NCI-H146 treated with DMSO at 0.1 percent for 48 hours (cell line): ENCODE measurements around the gene NEURL4.
"Not testable (repeated sequence)": the region's sequence is repeated elsewhere in the genome, so short reads cannot be mapped to it uniquely, and the experiment has no call there.

Experiments used
- DNase-seq: peaks from one replicate; lab custom pipeline; 2025; ENCODE audit not compliant: unreplicated experiment; lab: John Stamatoyannopoulos, UW

Gene NEURL4

DNA sequence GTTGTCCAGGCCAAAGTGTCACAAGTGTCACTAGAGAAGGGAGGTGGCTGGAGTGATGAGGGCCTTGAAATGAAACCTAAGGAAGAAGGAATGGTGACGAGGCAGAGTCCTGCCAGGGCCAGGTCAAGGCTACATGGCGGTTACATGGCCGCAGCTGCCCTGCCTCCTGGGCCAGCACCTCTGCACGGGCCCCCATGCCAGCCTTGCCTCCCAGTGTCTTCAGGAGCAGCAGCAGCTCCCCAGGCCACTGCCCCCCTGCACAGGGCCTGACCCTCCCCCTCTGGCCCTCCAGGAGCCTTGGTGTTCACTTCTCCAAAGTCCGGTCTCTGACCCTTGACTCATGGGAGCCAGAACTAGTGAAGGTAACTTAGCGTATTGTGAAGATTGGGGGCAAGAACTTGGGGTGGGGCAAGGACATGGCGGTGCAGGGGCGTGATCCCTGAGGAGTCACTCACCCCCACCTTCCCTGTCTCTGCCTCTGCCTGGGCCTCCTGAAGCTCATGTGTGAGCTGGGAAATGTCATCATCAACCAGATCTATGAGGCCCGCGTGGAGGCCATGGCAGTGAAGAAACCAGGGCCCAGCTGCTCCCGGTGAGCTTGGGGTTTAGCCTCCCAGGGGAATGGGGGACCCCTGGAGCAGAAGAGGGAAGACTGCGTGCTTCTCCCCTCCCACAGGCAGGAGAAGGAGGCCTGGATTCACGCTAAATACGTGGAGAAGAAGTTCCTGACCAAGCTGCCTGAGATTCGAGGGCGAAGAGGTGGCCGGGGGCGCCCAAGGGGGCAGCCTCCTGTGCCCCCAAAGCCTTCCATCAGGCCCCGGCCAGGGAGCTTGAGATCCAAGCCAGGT is 18.7 kb upstream of the NEURL4 start:
- DNase-seq, result no peak

DNA sequence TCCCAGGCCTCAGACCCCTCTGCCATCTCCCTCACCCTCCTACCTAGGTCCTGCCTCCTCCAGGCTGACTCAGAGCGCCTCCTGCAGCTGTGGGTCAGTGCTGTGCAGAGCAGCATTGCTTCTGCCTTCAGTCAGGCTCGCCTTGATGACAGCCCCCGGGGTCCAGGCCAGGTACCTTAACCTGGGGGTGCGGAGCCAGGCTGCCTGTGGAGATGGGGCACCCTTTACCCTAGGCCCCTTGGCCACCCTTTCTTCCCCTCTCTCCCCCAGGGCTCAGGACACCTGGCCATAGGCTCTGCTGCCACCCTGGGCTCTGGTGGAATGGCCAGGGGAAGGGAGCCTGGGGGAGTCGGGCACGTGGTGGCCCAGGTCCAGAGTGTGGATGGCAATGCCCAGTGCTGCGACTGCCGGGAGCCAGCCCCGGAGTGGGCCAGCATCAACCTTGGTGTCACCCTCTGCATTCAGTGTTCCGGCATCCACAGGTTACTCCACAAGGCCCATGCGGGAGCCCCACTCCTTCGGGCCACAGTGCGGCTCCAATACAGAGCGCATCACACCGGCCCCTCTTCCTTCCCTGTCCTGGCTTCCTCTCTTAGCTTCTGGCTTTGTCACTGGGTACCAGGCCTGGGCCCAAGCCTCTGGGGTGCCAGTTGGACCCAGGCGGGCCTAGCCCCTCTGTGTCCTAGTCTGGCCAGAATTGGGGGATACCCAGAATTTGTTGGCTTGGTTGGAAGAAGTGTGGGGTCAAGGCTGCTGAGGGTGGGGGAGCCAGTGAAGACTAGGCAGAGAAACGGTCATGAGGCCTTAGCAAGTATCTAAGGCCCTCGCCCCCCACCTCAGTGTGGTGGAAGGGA is 17.9 kb upstream of the NEURL4 start:
- DNase-seq, result no peak

DNA sequence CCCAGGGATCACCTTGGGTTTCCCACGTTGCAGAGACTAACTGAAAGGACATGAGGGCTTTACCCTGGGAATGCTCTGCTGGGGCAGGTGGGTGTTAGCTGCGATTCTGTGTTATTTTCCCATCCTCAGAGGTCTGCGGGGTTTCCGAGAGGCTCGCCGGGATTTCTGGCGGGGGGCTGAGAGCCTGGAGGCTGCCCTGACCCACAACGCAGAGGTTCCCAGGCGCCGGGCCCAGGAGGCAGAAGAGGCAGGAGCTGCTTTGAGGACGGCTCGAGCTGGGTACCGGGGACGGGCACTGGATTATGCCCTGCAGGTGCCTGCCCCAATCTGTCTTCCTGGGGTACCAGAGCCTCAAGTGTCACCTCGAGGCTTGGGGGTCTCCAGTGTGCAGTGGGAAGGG is 14.1 kb upstream of the NEURL4 start:
- DNase-seq, result no peak

DNA sequence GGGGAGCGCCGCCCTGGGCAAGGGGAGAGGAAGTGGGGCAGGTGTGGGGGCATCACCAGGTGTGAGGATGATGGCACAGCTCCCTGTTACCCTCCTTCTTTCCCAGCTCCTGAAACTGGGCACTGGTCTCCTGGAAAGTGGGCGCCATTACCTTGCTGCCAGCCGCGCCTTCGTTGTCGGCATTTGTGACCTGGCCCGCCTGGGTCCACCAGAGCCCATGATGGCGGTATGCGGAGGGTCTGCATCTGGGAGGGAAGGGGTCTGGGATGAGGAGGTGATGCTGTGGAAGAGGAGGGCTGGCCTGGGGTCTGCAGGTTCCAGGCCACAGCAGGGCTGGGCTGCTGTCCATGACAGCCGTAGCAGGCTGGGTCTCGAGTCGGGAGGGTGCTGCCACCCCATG is 12.7 kb upstream of the NEURL4 start:
- no peak for DNase-seq

DNA sequence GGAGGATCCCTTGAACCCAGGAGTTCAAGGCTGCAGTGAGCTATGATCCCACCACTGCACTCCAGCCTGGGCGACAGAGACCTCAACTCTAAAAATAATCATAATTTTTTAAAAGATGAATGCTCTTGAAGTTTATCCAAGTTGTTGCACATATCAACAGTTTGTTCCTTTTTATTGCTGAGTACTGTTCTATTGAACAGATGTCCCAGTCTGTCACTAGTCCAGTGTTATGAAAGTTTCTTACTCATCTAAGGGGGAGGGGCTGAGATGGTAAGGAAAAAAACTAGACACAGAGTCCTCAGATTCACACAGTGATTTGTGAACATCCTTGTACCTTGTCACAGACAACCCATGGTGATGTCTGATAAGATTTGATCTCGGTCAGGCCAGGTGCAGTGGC is 11.0 kb upstream of the NEURL4 start:
- no peak for DNase-seq

DNA sequence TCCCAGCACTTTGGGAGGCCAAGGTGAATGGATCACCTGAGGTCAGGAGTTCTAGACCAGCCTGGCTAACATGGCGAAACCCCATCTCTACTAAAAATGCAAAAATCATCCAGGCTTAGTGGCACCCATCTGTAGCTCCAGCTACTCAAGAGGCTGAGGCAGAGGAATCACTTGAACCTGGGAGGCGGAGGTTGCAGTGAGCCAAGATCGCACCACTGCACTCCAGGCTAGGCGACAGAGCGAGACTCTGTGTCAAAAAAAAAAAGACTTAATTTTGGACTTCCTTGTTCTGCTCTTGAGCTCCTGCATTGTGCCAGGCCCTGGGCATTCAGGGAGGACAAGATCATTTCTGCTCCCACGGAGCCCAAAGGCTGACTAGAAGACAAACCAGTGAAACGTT is 8.5 kb upstream of the NEURL4 start:
- not testable (repeated sequence) for DNase-seq

DNA sequence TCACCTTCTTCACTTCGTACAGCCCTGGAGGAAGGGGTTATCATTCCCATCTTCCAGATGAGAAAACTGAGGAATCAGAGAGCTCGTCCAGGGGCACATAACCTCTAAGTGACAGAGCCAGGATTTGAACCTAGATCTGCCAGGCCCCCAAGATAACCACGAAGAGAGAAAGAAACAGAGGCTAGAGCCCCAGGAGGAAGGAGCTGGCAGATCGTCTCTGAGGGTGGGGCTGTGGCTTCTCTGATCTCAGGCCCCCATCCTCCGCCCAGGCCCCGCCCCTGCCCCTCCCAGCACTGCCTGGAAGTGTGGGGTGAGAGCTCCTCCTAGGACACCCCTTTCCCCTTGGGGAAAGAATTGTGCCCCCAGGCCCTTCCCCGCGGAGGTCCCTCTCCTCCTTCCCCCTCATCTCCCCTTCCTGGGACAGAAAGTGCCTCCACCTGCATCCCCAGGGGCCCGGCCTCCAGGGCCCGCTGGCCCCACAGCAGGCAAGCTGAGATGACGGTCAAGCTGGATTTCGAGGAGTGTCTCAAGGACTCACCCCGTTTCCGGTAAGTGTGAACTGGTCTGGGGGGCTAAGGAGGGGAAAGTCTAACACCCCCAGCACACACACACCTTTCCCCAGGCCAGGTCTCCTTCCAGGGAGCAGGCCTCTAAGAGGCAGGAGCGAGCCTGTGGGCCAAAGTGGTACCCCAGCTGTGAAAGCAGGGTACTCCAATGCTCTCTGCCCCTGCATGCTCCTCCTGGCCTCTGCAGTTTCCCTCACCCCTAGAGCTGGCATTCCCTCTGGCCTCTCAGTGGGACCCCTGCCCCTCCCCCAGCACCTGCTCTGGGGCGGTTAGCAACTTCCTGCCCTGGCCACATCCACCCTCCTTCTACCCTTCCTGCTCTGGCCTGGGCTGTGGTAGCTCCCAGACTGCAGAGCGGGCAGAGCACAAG is 7.4 kb upstream of the NEURL4 start, which contains the start of gene ACAP1:
ACAP1 (plus strand) TSS at position 290 of the 936 bp plus-strand sequence; CDS start at position 496, 206 bp downstream.
- no peak for DNase-seq

DNA sequence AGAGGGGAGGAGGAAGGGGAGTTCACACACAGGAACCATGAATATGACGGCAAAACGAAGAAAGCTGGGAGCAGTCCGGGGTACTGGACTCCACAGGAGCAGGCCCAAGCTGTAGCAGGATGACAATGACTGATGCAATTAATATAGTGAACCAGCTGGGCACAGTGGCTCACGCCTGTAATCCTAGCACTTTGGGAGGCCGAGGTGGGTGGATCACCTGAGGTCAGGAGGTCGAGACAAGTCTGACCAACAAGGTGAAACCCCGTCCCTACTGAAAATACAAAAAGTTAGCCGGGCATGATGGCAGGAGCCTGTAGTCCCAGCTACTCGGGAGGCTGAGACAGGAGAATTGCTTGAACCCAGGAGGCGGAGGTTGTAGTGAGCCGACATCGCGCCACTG is 6.6 kb upstream of the NEURL4 start:
- not testable (repeated sequence) for DNase-seq

DNA sequence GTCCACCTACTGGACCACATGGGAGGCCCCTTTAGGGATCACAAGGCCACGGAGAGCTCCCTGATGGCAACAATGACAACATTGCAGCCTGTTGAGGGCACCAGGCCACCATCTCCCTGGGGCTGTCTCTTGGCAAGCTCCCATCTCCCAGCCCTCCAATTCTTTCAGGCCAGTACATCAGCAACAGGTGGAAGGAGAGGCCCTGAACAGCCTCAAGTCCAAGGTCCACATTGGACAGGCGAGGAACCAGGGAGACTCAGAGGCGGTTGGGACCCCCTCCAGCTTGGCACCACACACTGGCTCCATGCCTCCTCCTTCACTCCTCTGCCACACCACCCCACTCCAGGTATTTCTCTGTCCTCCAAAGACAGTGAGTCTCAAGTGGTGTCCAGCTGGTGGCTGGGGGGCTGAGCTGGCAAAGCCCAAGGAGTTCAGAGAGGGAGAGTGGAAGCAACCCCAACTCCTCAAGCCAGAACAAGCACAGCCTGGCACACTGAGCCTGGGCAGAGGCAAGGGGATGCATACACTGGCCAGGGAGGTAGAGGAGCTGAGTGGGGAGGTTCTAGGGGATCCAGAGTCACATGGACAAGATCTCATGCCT is 5.9 kb upstream of the NEURL4 start:
- DNase-seq, result no peak

DNA sequence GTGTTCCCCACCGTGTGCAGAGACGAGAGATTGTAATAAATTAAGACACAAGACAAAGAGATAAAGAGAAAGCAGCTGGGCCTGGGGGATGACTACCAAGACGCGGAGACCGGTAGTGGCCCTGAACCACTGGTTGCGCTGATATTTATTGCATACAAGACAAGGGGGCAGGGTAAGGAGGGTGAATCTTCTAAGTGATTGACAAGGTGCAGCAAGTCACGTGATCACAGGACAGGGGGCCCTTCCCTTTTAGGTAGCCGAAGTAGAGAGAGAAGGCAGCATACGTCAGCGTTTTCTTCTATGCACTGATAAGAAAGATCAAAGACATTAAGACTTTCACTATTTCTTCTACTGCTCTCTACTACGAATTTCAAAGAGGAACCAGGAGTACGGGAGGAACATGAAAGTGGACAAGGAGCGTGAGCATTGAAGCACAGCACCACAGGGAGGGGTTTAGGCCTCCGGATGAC is 3.5 kb upstream of the NEURL4 start:
- DNase-seq, result not testable (repeated sequence)

DNA sequence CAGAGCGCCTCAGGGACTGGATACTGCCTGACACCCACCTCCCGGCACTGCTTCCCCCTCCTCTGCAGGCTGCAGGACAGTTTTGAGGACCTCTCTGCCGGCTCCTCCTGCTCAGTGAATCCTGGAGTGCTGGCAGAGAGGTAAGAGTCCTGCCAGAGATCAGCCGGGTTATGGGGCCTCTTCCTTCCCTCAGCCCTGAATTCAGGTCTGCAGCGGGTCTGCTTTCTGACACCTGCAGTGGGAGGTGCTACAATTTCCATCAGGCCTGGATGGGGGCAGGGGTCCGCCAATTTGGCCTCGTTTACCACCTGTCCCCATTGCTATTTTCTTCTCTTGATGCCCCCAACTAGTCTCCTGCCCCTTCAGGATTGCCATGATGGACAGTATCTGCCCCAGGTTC is 3.0 kb upstream of the NEURL4 start:
- no peak for DNase-seq

DNA sequence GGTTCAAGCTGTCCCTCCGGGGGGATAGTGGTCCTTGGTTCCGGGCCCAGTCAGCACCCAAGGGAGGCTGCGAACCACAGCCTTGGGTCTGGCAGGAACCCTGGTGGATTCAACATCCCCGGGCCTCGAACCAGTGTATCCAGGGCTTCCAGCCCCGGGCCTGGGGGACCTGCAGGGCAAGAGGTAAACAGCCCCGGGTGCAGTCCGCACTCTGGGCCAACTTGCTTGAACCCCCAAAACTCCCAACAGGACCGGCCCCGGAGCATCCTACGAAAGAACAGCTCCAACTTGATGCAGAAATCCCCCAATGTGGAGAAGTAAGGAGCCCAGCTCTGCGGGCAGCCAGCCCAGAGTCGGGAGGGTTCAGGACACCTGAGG is 1.5 kb upstream of the NEURL4 start:
- no peak for DNase-seq

DNA sequence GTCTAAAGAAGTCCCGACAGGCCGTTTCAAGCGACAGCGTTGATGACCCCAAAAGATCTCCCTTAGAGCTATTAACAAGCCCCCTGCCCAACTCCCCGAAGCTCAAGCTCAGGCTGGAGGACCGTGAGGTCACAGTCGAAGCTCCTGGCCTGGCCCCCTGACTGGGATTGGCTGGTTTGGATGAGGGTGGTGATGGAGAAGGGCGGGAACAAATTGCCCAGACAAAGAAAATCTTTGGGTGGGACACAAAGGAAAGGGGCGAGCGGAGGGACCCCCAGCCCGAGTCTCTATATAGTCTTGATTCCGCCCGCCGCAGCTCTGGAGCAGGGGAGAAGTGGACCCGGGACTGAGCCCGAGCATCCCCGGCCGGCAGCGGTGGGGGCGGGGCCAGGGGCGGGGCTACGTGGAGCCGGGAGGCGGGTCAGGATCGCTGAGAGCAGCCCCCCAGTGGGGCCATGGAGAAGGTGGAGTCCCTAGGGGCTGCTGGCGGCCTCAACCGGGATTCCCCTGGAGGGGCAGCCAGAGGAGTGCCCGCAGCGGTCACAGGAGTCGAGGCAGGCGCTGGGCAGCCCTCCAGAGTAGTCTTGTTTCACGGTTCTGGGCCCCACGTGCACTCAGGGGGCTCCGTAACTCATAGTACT is 982 bp upstream of the NEURL4 start:
- peak; percentile 68 for DNase-seq

DNA sequence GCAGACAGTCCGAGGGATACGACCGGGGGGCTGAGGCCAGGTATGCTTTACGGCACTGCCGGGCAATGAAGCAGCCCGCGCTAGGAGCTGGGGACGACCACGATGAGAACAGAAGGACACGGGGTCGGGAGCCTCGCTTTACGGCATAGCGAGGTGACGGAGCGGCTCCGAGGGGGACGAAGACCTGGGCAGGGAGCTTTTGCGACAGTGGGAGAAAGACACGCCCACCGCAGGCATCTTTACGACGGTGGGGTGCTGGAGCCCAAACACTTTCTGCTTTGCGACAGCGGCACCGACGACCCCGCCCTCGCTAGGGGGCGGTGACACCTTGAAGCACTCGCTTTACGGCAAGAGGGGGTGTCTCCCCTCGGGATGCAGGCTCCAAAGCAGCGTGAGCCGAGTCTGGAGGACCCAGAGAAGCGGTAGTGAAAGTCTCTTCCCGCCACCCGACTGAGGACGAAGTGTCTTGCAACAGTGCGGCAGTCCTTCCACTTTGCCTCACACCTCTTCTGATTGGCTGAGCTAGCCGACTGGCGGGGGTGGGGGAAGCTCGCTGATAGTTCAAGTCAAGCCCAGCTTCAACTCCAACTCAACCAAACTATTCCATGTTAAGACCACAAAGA is 350 bp upstream of the NEURL4 start:
- peak; percentile 94 for DNase-seq

DNA sequence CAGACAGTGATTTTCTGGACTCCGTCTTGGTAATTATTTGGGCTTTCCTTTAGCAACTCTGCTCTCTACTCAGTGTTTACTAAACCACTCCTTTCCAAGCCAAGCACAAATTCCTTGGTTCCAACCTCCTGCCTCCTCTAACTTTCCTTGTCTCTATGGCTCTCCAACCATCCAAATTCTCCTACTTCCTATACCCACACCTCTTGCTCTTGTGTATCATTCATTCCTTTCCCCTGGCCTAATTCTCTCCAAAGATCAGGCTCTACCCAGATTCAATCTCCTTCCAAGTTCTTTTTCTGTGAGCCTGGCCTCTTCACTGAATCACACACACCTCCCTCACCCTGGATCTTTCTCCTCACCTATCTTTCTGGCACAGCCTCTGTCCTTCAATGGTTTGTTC is 1.1 kb downstream of the NEURL4 start:
- no peak for DNase-seq

DNA sequence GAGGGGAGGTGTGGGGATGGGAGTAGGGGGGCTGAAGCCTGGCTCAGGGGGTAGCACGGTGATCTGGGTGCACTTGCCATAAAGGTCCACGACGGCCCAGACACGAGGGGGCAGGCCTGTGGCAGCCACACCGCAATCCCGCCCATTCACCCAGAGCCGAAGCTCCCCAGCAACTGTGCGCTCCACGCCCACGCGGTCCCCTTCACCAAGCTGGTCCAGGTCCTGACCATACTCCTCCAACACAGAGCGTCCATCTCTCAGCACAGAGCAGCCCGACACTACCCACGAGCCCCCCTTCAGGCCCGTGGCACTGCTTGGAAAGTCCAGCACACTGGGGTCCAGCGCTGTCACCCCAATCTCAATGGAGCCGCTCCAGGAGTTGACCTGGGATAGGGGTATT is 1.6 kb downstream of the NEURL4 start:
- no peak for DNase-seq

DNA sequence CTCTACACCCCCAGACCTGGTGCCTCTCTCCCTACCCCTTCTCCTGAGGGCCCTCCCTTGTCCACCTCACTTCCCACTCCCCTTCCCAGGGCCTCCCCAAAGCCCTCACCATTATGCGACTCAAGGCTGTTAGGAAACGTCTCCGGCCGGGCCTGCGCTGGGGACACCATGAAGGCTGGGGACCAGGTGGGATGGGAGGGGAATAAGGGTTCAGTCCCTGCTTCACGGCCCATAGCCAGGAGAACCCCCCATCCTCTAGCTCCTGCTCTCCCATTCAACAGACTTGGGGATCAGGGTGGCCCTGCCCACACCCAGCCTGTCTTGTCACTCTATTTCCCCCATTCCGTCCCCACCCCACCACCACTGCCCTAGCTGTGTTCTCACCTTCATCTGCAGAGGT is 2.1 kb downstream of the NEURL4 start:
- no peak for DNase-seq

DNA sequence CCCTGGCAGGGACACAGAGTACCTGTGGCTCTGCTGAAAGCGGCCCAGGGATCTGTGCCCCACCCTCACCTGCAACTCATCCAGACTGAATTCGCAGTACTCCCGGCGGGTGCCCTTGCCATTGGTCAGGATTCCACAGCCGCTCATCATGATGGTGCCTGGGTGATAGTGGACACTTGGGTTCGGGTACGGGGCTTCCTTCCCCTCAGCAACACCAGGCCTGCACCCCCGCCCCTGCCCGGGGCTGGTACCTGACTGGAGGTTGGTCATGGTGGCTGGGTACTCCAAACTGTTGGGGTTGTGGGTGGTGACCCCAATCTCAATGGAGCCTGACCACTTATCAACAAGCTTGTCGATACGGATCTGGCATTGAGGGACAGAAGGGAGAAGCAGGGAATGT is 2.9 kb downstream of the NEURL4 start:
- DNase-seq, result no peak

DNA sequence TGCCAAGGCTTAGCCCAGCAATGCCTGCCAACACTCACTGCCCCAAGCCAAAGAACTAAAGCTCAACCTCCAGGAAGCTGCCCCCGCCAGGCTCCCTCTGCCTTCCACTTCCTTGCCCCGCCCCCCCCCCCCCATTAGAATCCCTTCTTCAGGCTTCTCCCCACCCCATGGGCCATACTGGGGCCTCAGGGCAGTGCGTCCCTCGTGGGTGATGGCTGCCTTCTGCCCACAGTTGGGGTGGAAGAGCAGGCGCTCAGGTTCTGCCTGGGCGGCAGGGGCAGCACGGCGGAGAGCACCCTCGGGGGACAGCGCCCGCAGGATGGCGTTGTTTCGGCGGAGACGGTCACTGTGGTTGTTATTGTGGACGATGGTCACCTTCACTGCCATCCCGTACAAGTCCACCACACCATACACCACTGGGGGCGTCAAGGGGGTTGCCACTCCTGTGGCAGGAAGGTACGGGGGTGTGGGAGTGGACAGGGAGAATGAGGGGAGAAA is 4.1 kb downstream of the NEURL4 start:
- DNase-seq, result no peak

DNA sequence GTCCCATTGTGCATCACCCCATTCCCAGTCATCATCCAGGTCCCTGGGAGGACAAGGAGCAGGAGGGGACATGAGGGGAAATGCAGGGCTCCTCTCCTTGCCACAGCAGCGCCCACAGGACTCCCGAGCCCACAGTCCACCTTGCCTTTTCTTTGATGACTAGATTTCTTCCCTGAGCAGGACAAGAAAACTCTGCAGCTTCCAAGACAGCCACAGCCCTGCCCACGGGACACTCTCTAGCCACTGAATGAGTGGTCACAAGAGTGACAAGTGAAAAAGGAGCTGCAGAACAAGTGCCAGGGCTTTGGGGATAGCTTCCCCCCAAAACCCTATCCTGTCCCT is 4.7 kb downstream of the NEURL4 start:
- DNase-seq, result no peak
